Testis (tissue), 3 donors: ENCODE measurements around the gene TMED3. TPM values are rescaled to one million over a fixed set of nuclear protein-coding genes. Genes with fewer than 3 reads are reported as not detected.

Experiments
- DNase-seq: peaks from one replicate; pipeline ENCODE4 v3.0.0-alpha.2; 2019
- H3K27ac ChIP-seq, 2 donors: fragments of 200-600 bp; sonication (generic); one replicate each; pipeline ENCODE4 v1.5.1; 2019
- H3K27me3 ChIP-seq: fragments of 200-600 bp; sonication (generic); one replicate; pipeline ENCODE4 v1.5.1; 2019
- H3K36me3 ChIP-seq: fragments of 200-600 bp; sonication (generic); one replicate; pipeline ENCODE4 v1.5.1; 2017; ENCODE audit warnings: low read depth; ENCODE audit errors: missing control alignments
- H3K4me1 ChIP-seq: fragments of 200-600 bp; sonication (generic); one replicate; pipeline ENCODE4 v1.5.1; 2019
- H3K4me3 ChIP-seq, 2 donors: fragments of 200-600 bp; sonication (generic); one replicate each; pipeline ENCODE4 v1.5.1; 2017 to 2019
- H3K9me3 ChIP-seq: fragments of 200-600 bp; sonication (generic); one replicate; pipeline ENCODE4 v1.5.1; 2017
- CTCF ChIP-seq, 3 experiments: fragments of 450-650 bp in 2 of 3; fragments of 200-600 bp in 1 of 3; sonication (generic) in 1 of 3; IDR thresholded peaks; one replicate each; pipeline ENCODE4 v1.5.1; 2016 to 2019; ENCODE audit warnings: antibody characterized with exemption in 3 of 3, mild to moderate bottlenecking in 2 of 3, moderate library complexity in 1 of 3
- POLR2A ChIP-seq: fragments of 450-650 bp; IDR thresholded peaks from one replicate; pipeline ENCODE4 v1.6.1; 2017; ENCODE audit warnings: antibody characterized with exemption, mild to moderate bottlenecking, moderate library complexity
- WGBS, 2 donors: methylation state at CpG; one replicate each; pipeline ENCODE4 v1.1.5; 2018; 5-methylcytosine and 5-hydroxymethylcytosine counted together
- intact Hi-C: fragments of 100-400 bp; cut with DNase I; formaldehyde crosslinking; loops from one replicate; pipeline ENCODE4 v1.15.1; 2023; ENCODE audit warnings: low total_unique reads
- polyA plus RNA-seq: library from polyadenylated mRNA; stranded (reverse); fragments of 350-450 nt; fragmentation: Illumina TruSeq; extraction: RNeasy Lipid Tissue Mini Kit (QIAGEN cat#74804); gene quantifications from one replicate; pipeline ENCODE4 v1.2.3, GENCODE V29; 2014; ENCODE audit warnings: low read depth, low replicate concordance; ENCODE audit not compliant: insufficient read depth
- total RNA-seq, 2 donors: library from RNA; depleted of rRNA; stranded (reverse); fragments of >200 nt; gene quantifications; one replicate each; pipeline ENCODE4 v1.2.3, GENCODE V29; 2016

TMED3 gene
- total and polyA plus RNA-seq, 3 donors from 2014 or later = 88.6 to 127 (median 94.0) TPM

DNA sequence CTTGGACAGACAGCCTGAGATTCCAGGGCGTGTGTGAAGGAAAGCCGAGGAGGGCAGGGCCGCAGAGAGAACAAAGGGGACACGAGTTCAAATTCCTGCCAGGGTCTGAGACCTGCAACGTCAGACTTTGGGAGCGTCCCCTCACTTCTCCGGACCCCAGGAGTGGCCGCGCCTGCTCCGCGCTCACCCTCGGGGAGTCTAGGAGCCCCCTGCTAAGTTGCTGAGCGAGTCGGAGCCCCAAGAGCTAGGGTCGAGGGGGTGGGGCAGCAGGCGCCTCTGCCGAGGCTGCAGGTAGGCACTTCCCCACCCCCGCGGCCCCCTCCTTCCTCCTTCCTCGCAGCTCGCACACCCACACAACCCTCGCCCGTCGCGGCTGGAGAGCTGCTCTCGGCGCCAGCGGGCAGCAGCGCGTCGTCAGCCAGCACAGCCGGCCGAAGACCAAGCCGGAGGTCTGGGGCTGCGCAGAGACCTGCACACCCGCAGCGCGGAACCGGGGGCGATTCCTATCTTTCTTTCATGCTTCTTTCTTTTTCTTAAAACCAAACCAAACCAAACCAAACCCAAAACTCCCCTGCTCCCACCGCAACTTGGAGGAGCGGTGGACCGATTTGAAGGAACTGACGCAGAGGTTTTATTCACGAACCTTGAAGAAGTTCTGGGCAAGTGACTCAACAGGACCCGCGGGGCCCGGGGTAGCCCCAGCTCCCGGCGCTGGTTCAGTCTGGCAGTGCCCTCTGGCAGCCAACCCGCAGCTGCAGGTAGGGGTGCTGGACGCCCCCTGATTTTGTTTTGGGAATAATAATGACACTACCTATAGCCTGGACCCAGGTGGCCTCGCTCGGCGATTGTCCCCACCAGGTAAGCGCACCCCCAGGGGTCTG is 28.3 kb upstream of the TMED3 start, which contains the start of gene ANKRD34C:
TSS of gene ANKRD34C (plus strand) at position 352 of the 881 bp plus-strand sequence. CDS start 10,563 bp downstream, outside the sequence.
- DNase-seq = no peak
- no peaks in the 10 kb centered on the region for H3K36me3 ChIP-seq
- H3K27me3 ChIP-seq = no peaks in the 10 kb centered on the region
- intact Hi-C loops = loop anchor here (10.0 kb wide), 1 partner anchor 62 kb away; no protein-coding TSS in a partner anchor
- TF ChIP-seq CTCF (IDR thresholded peaks at IDR 0.05) (no peak), POLR2A (no peak)
- no peaks in the 10 kb centered on the region for H3K4me1 ChIP-seq
- no peak within 1 kb of the TSS for H3K27ac ChIP-seq
- WGBS, 2 donors = 7 to 10% methylated on average over 14 to 56 of the region's 56 CpGs
- peak within 1 kb of the TSS in 1 of 2 donors; percentile 17 for H3K4me3 ChIP-seq
- no peaks in the 10 kb centered on the region for H3K9me3 ChIP-seq

DNA sequence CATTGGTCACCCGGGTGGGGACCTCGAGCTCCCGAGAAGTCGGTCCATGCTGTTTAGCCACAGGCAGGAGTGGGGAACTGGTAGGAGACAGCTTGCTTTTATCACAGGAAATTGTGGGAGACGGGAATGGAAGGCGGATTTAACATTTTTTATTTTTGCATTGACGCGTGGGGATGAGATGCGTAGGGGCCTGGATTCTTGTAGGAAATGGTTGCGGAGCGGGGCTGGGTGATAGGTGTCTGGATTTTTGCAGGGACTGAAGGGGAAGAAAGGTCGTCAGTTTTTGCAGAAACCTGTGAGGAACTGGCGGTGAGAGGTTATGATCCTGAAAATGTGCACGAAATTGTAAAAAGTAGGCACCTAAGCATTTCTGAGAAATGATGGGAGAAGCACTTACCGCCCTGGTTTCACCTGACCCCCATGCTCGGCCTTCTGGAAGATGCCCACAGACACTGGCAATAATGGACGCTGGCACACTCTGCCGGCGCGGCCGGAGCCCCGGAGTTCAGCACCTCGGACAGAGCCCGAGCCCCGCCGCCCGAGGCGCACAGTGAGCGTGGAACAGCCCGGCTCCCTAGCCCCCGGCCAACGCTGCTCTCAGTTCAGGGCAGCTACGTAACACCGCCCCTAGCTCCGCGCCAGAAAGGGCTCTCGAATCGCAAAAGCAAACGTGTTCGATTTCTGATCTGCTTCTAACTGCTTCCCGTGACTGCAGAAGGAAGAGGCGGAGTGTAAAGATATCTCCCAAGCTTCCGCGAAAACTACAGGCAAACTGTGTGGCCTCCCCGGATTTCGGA is 27.5 kb upstream of the TMED3 start:
- no peak overlapping the region for H3K27ac ChIP-seq
- TF ChIP-seq POLR2A (no peak), CTCF (IDR thresholded peaks at IDR 0.05) (no peak)
- H3K4me3 ChIP-seq = peak overlapping the region in 1 of 2 donors; percentile 17
- no peaks in the 10 kb centered on the region for H3K27me3 ChIP-seq
- no peaks in the 10 kb centered on the region for H3K4me1 ChIP-seq
- intact Hi-C loops = loop anchor here (10.0 kb wide), 1 partner anchor 61 kb away; no protein-coding TSS in a partner anchor
- WGBS, 2 donors = 8 to 9% methylated on average over 33 to 46 of the region's 46 CpGs
- peak; percentile 57 for DNase-seq
- H3K36me3 ChIP-seq = no peaks in the 10 kb centered on the region
- H3K9me3 ChIP-seq = no peaks in the 10 kb centered on the region

GRCh38 chr15:79290642-79291275 is 20.2 kb upstream of the TMED3 start:
- Histone ChIP-seq H3K4me1 (no peaks in the 10 kb centered on the region), H3K36me3 (no peaks in the 10 kb centered on the region), H3K27ac (no peak overlapping the region), H3K4me3 (no peak overlapping the region), H3K9me3 (no peaks in the 10 kb centered on the region), H3K27me3 (no peaks in the 10 kb centered on the region)
- TF ChIP-seq CTCF (IDR thresholded peaks at IDR 0.05) (no peak), POLR2A (no peak)
- no peak for DNase-seq
- intact Hi-C loops = no loop called here
- WGBS, 2 donors = 64 to 77% methylated on average over 6 of the region's 6 CpGs

DNA sequence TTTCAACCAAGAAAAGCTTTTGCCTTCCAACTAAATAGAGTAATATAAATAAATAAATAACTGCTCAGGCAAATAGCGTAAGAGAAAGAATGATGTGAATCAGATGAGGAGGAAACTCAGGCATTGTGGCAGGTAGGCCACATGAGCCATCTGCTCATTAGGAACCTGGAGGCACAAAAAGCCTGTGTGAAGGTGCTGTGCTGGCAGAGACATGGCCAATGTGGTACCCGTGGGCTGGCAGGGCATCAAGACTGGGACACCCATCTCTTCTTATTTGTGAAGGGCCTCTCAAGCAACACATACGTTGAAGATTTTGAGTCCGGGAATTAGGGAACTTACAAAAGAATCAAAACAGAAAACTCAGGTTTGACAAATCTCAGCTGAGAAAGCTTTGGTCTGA is 18.9 kb upstream of the TMED3 start:
- intact Hi-C loops = no loop called here
- Histone ChIP-seq H3K4me1 (no peaks in the 10 kb centered on the region), H3K36me3 (no peaks in the 10 kb centered on the region), H3K9me3 (no peaks in the 10 kb centered on the region), H3K4me3 (no peak overlapping the region), H3K27ac (no peak overlapping the region), H3K27me3 (no peaks in the 10 kb centered on the region)
- TF ChIP-seq POLR2A = no peak
- TF ChIP-seq CTCF (IDR thresholded peaks at IDR 0.05) = no peak
- no peak for DNase-seq
- 94 to 95% methylated on average over 4 of the region's 4 CpGs for WGBS, 2 donors
